Mesothelial cell of epicardium (in vitro differentiated cells): ENCODE results near the gene ACIN1. TPM values are rescaled to one million over a fixed set of nuclear protein-coding genes. Genes with fewer than 3 reads are reported as not detected.
"Not testable (repeated sequence)": the region's sequence is repeated elsewhere in the genome, so short reads cannot be mapped to it uniquely, and the experiment has no call there.

Experiments used
- DNase-seq, 2 experiments: peaks; one replicate each; pipeline ENCODE4 v3.0.0; 2021; ENCODE audit warnings: low spot score in 2 of 2; ENCODE audit not compliant: unreplicated experiment in 2 of 2
- H3K27ac Mint-ChIP-seq: 2 replicates; pipeline ENCODE4 v1.8.0; 2021; ENCODE audit warnings: mixed read lengths
- H3K27me3 Mint-ChIP-seq: 2 replicates; pipeline ENCODE4 v1.8.0; 2021; ENCODE audit warnings: low read depth, mixed read lengths
- H3K36me3 Mint-ChIP-seq: 2 replicates; pipeline ENCODE4 v1.8.0; 2021; ENCODE audit warnings: mixed read lengths
- H3K4me1 Mint-ChIP-seq: 2 replicates; pipeline ENCODE4 v1.8.0; 2021; ENCODE audit warnings: mixed read lengths
- H3K4me3 Mint-ChIP-seq: 2 replicates; pipeline ENCODE4 v1.8.0; 2021; ENCODE audit warnings: mild to moderate bottlenecking, moderate library complexity, mixed read lengths
- H3K9me3 Mint-ChIP-seq: 2 replicates; pipeline ENCODE4 v1.8.0; 2021; ENCODE audit warnings: mixed read lengths
- CTCF ChIP-seq: fragments of 200-600 bp; sonication (generic); IDR thresholded peaks from one replicate; pipeline ENCODE4 v1.5.0; 2021; ENCODE audit warnings: antibody characterized with exemption; ENCODE audit not compliant: unreplicated experiment
- total RNA-seq: library from RNA; stranded (reverse); gene quantifications from 3 replicates; pipeline ENCODE4 v1.2.1, GENCODE V29; 2021

Gene ACIN1
- total RNA-seq, 1 donor from 2014 or later, result 401 TPM

- peaks cover 2% of the 10 kb centered on the region for H3K4me1 Mint-ChIP-seq
- H3K4me3 Mint-ChIP-seq, result no peak overlapping the region
- TF ChIP-seq CTCF, result no peak
- peaks cover 4% of the 10 kb centered on the region for H3K27me3 Mint-ChIP-seq
- H3K9me3 Mint-ChIP-seq, result no peaks in the 10 kb centered on the region
- no peak for DNase-seq
- no peak overlapping the region for H3K27ac Mint-ChIP-seq
- no peaks in the 10 kb centered on the region for H3K36me3 Mint-ChIP-seq
Observed at GRCh38 chr14:23113431-23114119, 18.6 kb upstream of the ACIN1 start.

DNA sequence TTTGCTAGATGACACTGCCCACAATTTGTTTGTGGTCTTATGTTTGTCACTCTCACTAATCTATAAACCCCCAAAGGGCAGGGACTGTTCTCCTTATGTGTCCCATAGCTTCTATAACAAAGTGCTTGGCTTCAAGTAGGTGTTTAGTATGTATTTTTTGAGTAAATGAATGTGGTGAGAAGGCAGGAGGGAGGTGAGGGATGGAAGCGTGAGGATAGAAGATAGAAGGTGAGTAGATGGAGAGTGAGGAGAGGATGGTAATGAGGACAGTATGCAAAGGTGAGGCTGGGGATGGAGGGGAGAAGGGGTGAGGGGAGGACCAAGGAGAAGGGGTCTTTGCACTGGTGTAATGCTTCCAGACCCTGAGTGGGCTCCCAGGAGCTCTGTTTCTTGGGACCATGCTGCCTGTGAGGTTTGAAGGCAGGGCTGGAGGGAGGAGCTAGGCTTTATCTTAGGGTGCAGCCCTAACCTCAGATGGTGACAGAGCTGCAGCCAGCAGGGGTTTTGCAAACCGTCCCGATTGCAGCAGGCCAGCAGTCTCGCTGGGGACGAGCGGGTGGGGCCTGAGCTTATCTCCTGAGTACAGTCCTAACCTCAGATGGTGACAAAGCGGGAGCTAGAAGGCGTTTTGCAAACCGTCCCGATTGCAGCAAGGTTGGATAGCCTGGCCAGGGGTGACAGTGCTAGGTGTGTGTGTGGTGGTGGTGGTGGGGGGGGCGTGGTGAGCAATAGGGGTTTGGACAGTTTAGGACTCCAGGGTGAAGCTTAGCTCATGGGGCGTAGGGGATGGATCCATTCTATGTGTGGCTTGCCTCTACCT is 17.6 kb upstream of the ACIN1 start:
- H3K4me3 Mint-ChIP-seq, result no peak overlapping the region
- DNase-seq, result no peak
- peaks cover 4% of the 10 kb centered on the region for H3K27me3 Mint-ChIP-seq
- H3K27ac Mint-ChIP-seq, result no peak overlapping the region
- peaks cover 2% of the 10 kb centered on the region for H3K4me1 Mint-ChIP-seq
- no peaks in the 10 kb centered on the region for H3K9me3 Mint-ChIP-seq
- no peaks in the 10 kb centered on the region for H3K36me3 Mint-ChIP-seq
- no peak for TF ChIP-seq CTCF

DNA sequence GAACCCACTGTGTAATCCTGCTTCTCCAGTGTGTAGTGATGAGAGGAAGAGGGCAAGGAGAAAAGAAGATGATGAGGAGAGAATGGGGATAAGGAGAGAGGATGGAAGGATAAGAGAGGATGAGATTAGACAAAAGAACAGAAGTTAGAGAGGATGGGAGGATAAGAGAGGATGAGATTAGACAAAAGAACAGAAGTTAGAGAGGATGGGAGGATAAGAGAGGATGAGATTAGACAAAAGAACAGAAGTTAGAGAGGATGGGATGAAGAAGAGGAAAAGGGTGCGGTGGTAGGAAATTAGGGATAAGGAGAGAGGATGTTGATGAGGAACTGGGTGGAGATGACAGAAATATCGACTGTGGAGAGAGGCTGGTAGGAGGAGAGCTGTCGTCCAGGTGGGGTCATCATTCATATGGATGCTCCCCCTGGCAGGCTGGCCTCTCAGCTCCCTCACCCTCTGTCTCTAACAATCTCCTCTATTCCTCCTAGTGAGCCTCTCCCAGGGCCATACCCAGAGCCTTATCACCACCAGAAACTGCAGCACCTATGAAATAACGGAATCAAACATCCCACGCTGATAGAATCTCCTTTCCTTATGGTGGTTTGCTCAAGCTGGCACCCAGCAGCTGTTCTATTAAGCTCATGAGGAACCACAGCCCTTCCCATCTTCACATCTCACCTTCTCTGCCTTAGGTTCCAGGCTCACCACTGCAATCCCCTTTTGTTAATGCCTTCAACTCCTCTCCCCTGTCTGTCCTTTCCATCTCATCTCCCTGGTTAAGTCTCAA is 15.8 kb upstream of the ACIN1 start:
- Mint-ChIP-seq H3K4me1 (peaks cover 2% of the 10 kb centered on the region), H3K27me3 (peaks cover 4% of the 10 kb centered on the region), H3K27ac (no peak overlapping the region), H3K4me3 (no peak overlapping the region), H3K9me3 (no peaks in the 10 kb centered on the region), H3K36me3 (no peaks in the 10 kb centered on the region)
- TF ChIP-seq CTCF, result no peak
- DNase-seq, result no peak

- TF ChIP-seq CTCF, result no peak
- Mint-ChIP-seq H3K36me3 (no peaks in the 10 kb centered on the region), H3K27ac (no peak overlapping the region), H3K9me3 (no peaks in the 10 kb centered on the region), H3K27me3 (peaks cover 5% of the 10 kb centered on the region), H3K4me1 (peaks cover 2% of the 10 kb centered on the region), H3K4me3 (no peak overlapping the region)
- DNase-seq, result no peak
Observed at GRCh38 chr14:23109769-23110168, 14.8 kb upstream of the ACIN1 start.

DNA sequence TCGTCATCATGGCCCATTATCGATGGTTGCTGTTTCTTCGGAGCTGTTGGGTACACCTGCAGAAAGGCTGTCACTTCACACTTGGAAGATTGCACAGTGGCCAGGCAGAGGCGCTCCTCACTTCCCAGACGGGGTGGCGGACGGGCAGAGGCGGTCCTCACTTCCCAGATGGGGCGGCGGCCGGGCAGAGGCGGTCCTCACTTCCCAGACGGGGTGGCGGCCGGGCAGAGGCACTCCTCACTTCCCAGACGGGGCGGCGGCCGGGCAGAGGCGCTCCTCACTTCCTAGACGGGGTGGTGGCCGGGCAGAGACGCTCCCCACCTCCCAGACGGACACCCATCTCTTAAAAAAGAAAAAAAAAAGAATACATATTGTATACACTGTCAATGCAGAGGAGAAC is 13.2 kb upstream of the ACIN1 start:
- not testable (repeated sequence) for H3K4me3 Mint-ChIP-seq, H3K4me1 Mint-ChIP-seq, DNase-seq, H3K9me3 Mint-ChIP-seq, H3K27ac Mint-ChIP-seq, H3K36me3 Mint-ChIP-seq
- peaks cover 15% of the 10 kb centered on the region for H3K27me3 Mint-ChIP-seq

DNA sequence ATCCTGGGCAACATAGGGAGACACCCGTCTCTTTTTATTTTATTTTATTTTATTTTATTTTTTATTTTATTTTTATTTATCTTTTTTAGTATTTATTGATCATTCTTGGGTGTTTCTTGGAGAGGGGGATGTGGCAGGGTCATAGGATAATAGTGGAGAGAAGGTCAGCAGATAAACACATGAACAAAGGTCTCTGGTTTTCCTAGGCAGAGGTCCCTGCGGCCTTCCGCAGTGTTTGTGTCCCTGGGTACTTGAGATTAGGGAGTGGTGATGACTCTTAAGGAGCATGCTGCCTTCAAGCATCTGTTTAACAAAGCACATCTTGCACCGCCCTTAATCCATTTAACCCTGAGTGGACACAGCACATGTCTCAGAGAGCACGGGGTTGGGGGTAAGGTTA is 12.7 kb upstream of the ACIN1 start:
- not testable (repeated sequence) for H3K27ac Mint-ChIP-seq, H3K36me3 Mint-ChIP-seq, DNase-seq, H3K4me3 Mint-ChIP-seq, H3K9me3 Mint-ChIP-seq, H3K4me1 Mint-ChIP-seq
- H3K27me3 Mint-ChIP-seq, result peaks cover 15% of the 10 kb centered on the region
